Hepatocyte (in vitro differentiated cells): Measurements from ENCODE around the gene RBM6.

Experiments
- CTCF ChIP-seq: fragments of 200-600 bp; sonication (generic); IDR thresholded peaks from 2 replicates; pipeline ENCODE4 v1.5.1; 2016; ENCODE audit warnings: antibody characterized with exemption, mild to moderate bottlenecking; ENCODE audit not compliant: poor library complexity
- EZH2 ChIP-seq: fragments of 200-600 bp; sonication (generic); IDR thresholded peaks from 2 replicates; pipeline ENCODE4 v1.6.1; 2016; ENCODE audit warnings: antibody characterized with exemption, mild to moderate bottlenecking, borderline replicate concordance
- EZH2phosphoT487 ChIP-seq: fragments of 200-600 bp; sonication (generic); IDR thresholded peaks from one replicate; pipeline ENCODE4 v1.6.1; 2018; ENCODE audit warnings: antibody characterized with exemption, mild to moderate bottlenecking, low read depth, moderate library complexity; ENCODE audit not compliant: unreplicated experiment, severe bottlenecking

- TF ChIP-seq CTCF: no peak
- TF ChIP-seq EZH2: no peak
- no peak for TF ChIP-seq EZH2phosphoT487
These were observed 37.0 kb downstream of the RBM6 start for GRCh38 chr3:49976942-49977341.
